Measurements from ENCODE around the gene NELFB.

NELFB gene

GRCh38 chr9:137311171-137311985 lies 56.3 kb downstream of the NELFB start:
- TF ChIP-seq TAF1 (IDR thresholded peaks at IDR 0.05; ENCODE audit: low read depth), result no peak
- TF ChIP-seq REST (IDR thresholded peaks at IDR 0.05; ENCODE audit: low read depth), result no peak
- TF ChIP-seq EGR1 (IDR thresholded peaks at IDR 0.05), result peak; percentile 93
- TF ChIP-seq MAX (IDR thresholded peaks at IDR 0.05), result no peak; the same call in 1 of the 2 replicates
- TF ChIP-seq NFIC (IDR thresholded peaks at IDR 0.05), result peak; percentile 72
- peak; percentile 19; the same call in 1 of the 2 replicates for TF ChIP-seq CEBPB (IDR thresholded peaks at IDR 0.05)
- TF ChIP-seq FOXM1 (IDR thresholded peaks at IDR 0.05; ENCODE audit: borderline replicate concordance, low read depth), result peak; percentile 85
- TF ChIP-seq TCF12 (IDR thresholded peaks at IDR 0.05; ENCODE audit: low read depth), result peak; percentile 97
- no peak for TF ChIP-seq USF1 (IDR thresholded peaks at IDR 0.05)
- peak; percentile 54 for TF ChIP-seq TEAD4 (IDR thresholded peaks at IDR 0.05)
- no peak for TF ChIP-seq CREB1 (IDR thresholded peaks at IDR 0.05; ENCODE audit: low read depth)
- TF ChIP-seq RAD21 (IDR thresholded peaks at IDR 0.05; ENCODE audit: low read depth), result no peak
- no peak; the same call in 1 of the 2 replicates for TF ChIP-seq ZBTB7A (IDR thresholded peaks at IDR 0.05; ENCODE audit: low read depth)
- peak; percentile 94 for TF ChIP-seq EP300 (IDR thresholded peaks at IDR 0.05; ENCODE audit: borderline replicate concordance)
- no peak; the same call in 1 of the 2 replicates for TF ChIP-seq YY1 (IDR thresholded peaks at IDR 0.05; ENCODE audit: low read depth)

GRCh38 chr9:137311986-137312851 lies 57.1 kb downstream of the NELFB start:
- TF ChIP-seq NFIC (IDR thresholded peaks at IDR 0.05) (peak; percentile 73), EGR1 (IDR thresholded peaks at IDR 0.05) (peak; percentile 79), USF1 (IDR thresholded peaks at IDR 0.05) (no peak), TCF12 (IDR thresholded peaks at IDR 0.05; ENCODE audit: low read depth) (peak; percentile 75; the same call in 1 of the 2 replicates), TEAD4 (IDR thresholded peaks at IDR 0.05) (no peak), REST (IDR thresholded peaks at IDR 0.05; ENCODE audit: low read depth) (no peak), FOXM1 (IDR thresholded peaks at IDR 0.05; ENCODE audit: borderline replicate concordance, low read depth) (peak; percentile 50; the same call in 1 of the 2 replicates), ZBTB7A (IDR thresholded peaks at IDR 0.05; ENCODE audit: low read depth) (peak; percentile 14), EP300 (IDR thresholded peaks at IDR 0.05; ENCODE audit: borderline replicate concordance) (peak; percentile 58), TAF1 (IDR thresholded peaks at IDR 0.05; ENCODE audit: low read depth) (0 out of 2 replicates have a peak, but pooled peaks have one; percentile 21), RAD21 (IDR thresholded peaks at IDR 0.05; ENCODE audit: low read depth) (no peak)

- TF ChIP-seq USF1 (IDR thresholded peaks at IDR 0.05) (no peak), TAF1 (IDR thresholded peaks at IDR 0.05; ENCODE audit: low read depth) (no peak), EP300 (IDR thresholded peaks at IDR 0.05; ENCODE audit: borderline replicate concordance) (no peak), ZBTB7A (IDR thresholded peaks at IDR 0.05; ENCODE audit: low read depth) (no peak), FOXM1 (IDR thresholded peaks at IDR 0.05; ENCODE audit: borderline replicate concordance, low read depth) (no peak), REST (IDR thresholded peaks at IDR 0.05; ENCODE audit: low read depth) (no peak), NFIC (IDR thresholded peaks at IDR 0.05) (no peak), TCF12 (IDR thresholded peaks at IDR 0.05; ENCODE audit: low read depth) (no peak), CREB1 (IDR thresholded peaks at IDR 0.05; ENCODE audit: low read depth) (no peak), RAD21 (IDR thresholded peaks at IDR 0.05; ENCODE audit: low read depth) (no peak), EGR1 (IDR thresholded peaks at IDR 0.05) (no peak), CEBPB (IDR thresholded peaks at IDR 0.05) (no peak), MAX (IDR thresholded peaks at IDR 0.05) (no peak), TEAD4 (IDR thresholded peaks at IDR 0.05) (no peak), YY1 (IDR thresholded peaks at IDR 0.05; ENCODE audit: low read depth) (no peak)
These were observed 57.8 kb downstream of the NELFB start for GRCh38 chr9:137312852-137313325.
